RWPE2 (cell line): ENCODE results near the gene METTL23.

Source experiments
- ATAC-seq: fragments of 200-7000 bp; cut with Tn5 transposase; 3 replicates; pipeline ENCODE4 v1.9.1; 2021; ENCODE audit warnings: low read depth
- DNase-seq: peaks from one replicate; pipeline ENCODE4 v3.0.0-alpha.2; 2020; ENCODE audit warnings: low spot score
- H3K27ac ChIP-seq: fragments of 450-650 bp; 2 replicates; pipeline ENCODE4 v1.5.1; 2017; ENCODE audit warnings: mild to moderate bottlenecking; ENCODE audit not compliant: poor library complexity, severe bottlenecking
- H3K27me3 ChIP-seq: fragments of 250-450 bp; sonication (Bioruptor Pico); 2 replicates; pipeline ENCODE4 v1.5.1; 2021; ENCODE audit warnings: mild to moderate bottlenecking, moderate library complexity; ENCODE audit not compliant: insufficient read depth, poor library complexity, severe bottlenecking
- H3K36me3 ChIP-seq: fragments of 250-450 bp; sonication (Bioruptor Pico); 2 replicates; pipeline ENCODE4 v1.5.1; 2020; ENCODE audit warnings: low read depth, mild to moderate bottlenecking, moderate library complexity
- H3K4me1 ChIP-seq: fragments of 250-450 bp; sonication (Bioruptor Pico); 2 replicates; pipeline ENCODE4 v1.5.1; 2021; ENCODE audit warnings: mild to moderate bottlenecking, moderate library complexity; ENCODE audit not compliant: insufficient read depth, poor library complexity, severe bottlenecking
- H3K4me3 ChIP-seq: fragments of 250-450 bp; sonication (Bioruptor Pico); 2 replicates; pipeline ENCODE4 v1.5.1; 2021; ENCODE audit warnings: mild to moderate bottlenecking, moderate library complexity; ENCODE audit not compliant: severe bottlenecking
- H3K9me3 ChIP-seq: fragments of 250-450 bp; sonication (Bioruptor Pico); 2 replicates; pipeline ENCODE4 v1.5.1; 2021; ENCODE audit warnings: mild to moderate bottlenecking, moderate library complexity; ENCODE audit not compliant: severe bottlenecking
- CTCF ChIP-seq: fragments of 450-650 bp; IDR thresholded peaks from one replicate; pipeline ENCODE4 v1.5.1; 2017; ENCODE audit warnings: mild to moderate bottlenecking, moderate library complexity; ENCODE audit not compliant: poor library complexity, severe bottlenecking

The METTL23 gene

GRCh38 chr17:76681222-76682137 is 45.2 kb upstream of the METTL23 start:
- no peaks in the 10 kb centered on the region for H3K4me1 ChIP-seq
- DNase-seq, result no peak
- H3K4me3 ChIP-seq, result no peak overlapping the region
- peaks cover 12% of the 10 kb centered on the region for H3K36me3 ChIP-seq
- no peaks in the 10 kb centered on the region for H3K27me3 ChIP-seq
- H3K27ac ChIP-seq, result no peak overlapping the region
- H3K9me3 ChIP-seq, result no peaks in the 10 kb centered on the region
- peak; percentile 45; the same call in 1 of the 3 replicates for ATAC-seq
- TF ChIP-seq CTCF, result peak; percentile 55

GRCh38 chr17:76682296-76682695 is 44.3 kb upstream of the METTL23 start:
- Histone ChIP-seq H3K4me3 (no peak overlapping the region), H3K4me1 (no peaks in the 10 kb centered on the region), H3K36me3 (peaks cover 12% of the 10 kb centered on the region), H3K27me3 (no peaks in the 10 kb centered on the region), H3K27ac (no peak overlapping the region), H3K9me3 (no peaks in the 10 kb centered on the region)
- DNase-seq (no peak), ATAC-seq (no peak)
- no peak for TF ChIP-seq CTCF

- peak; percentile 5 for TF ChIP-seq CTCF
- Histone ChIP-seq H3K27ac (no peak overlapping the region), H3K27me3 (no peaks in the 10 kb centered on the region), H3K4me1 (peaks cover under 1% of the 10 kb centered on the region), H3K36me3 (peaks cover 12% of the 10 kb centered on the region), H3K9me3 (no peaks in the 10 kb centered on the region), H3K4me3 (no peak overlapping the region)
- ATAC-seq (no peak), DNase-seq (no peak)
These were observed 43.5 kb upstream of the METTL23 start for GRCh38 chr17:76683011-76683755.

- DNase-seq, result no peak
- Histone ChIP-seq H3K4me1 (peaks cover 10% of the 10 kb centered on the region), H3K27me3 (no peaks in the 10 kb centered on the region), H3K36me3 (peaks cover 12% of the 10 kb centered on the region), H3K9me3 (no peaks in the 10 kb centered on the region), H3K4me3 (no peak overlapping the region), H3K27ac (no peak overlapping the region)
- no peak for ATAC-seq
- TF ChIP-seq CTCF, result no peak
These were observed 42.5 kb upstream of the METTL23 start for GRCh38 chr17:76683921-76684745.
